ENCODE measurements around the gene CAPN14.

CAPN14 gene

GRCh38 chr2:31259075-31259474 lies 41.8 kb upstream of the CAPN14 start:
- no peak for DNase-seq (ENCODE audit: extremely low spot score)
- ChIA-PET CTCF (no interaction called here), POLR2A (no interaction called here)
- no peak for TF ChIP-seq BHLHE40 (IDR thresholded peaks at IDR 0.05; ENCODE audit: borderline replicate concordance)
- no peak for TF ChIP-seq TARDBP (IDR thresholded peaks at IDR 0.05)
- no peak for TF ChIP-seq ZNF384 (IDR thresholded peaks at IDR 0.05)
- no peak for TF ChIP-seq PKNOX1 (IDR thresholded peaks at IDR 0.05)
- TF ChIP-seq SUZ12 (IDR thresholded peaks at IDR 0.05): no peak
- TF ChIP-seq SP1 (IDR thresholded peaks at IDR 0.05): no peak
- no peak for TF ChIP-seq LEF1 (IDR thresholded peaks at IDR 0.05; ENCODE audit: borderline replicate concordance)
- TF ChIP-seq ELF4 (IDR thresholded peaks at IDR 0.05): no peak
- TF ChIP-seq FOXA1 (IDR thresholded peaks at IDR 0.05): no peak
- no peak for TF ChIP-seq FOXM1 (IDR thresholded peaks at IDR 0.05; ENCODE audit: borderline replicate concordance)
- no peak for TF ChIP-seq HDGF (IDR thresholded peaks at IDR 0.05; ENCODE audit: borderline replicate concordance)
- no peak for TF ChIP-seq NFRKB (IDR thresholded peaks at IDR 0.05)
- TF ChIP-seq FOXK2 (IDR thresholded peaks at IDR 0.05): no peak
- TF ChIP-seq ARNT (IDR thresholded peaks at IDR 0.05): no peak
- no peak for TF ChIP-seq CTBP1 (IDR thresholded peaks at IDR 0.05; ENCODE audit: borderline replicate concordance)
- no peak for TF ChIP-seq L3MBTL2 (conservative IDR thresholded peaks at IDR 0.05)

DNA sequence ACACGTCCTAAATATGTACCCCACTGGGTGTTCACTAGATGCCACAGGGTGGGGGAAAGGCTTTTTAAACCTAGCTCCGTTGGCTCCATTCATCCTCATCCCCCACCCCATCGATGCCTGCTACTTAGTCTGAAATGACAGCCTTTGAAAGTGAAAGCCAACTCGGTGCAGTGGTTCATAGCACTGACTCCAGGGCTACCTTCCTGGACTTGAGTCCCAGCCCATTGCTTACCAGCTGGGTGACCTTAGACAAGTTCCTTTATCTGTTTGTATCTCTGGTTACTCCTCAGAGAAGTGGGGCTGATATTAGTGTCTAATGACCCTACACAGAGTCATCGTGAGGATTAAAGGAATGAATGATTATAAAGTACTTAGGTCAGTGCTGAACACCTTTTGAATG lies 41.0 kb upstream of the CAPN14 start:
- POLR2A ChIA-PET: no interaction called here
- CTCF ChIA-PET: no interaction called here
- DNase-seq (ENCODE audit: extremely low spot score): no peak
- TF ChIP-seq BHLHE40 (IDR thresholded peaks at IDR 0.05; ENCODE audit: borderline replicate concordance) (no peak), ZNF384 (IDR thresholded peaks at IDR 0.05) (no peak), HDGF (IDR thresholded peaks at IDR 0.05; ENCODE audit: borderline replicate concordance) (no peak), ELF4 (IDR thresholded peaks at IDR 0.05) (no peak), FOXK2 (IDR thresholded peaks at IDR 0.05) (no peak), PKNOX1 (IDR thresholded peaks at IDR 0.05) (no peak), SP1 (IDR thresholded peaks at IDR 0.05) (no peak), SUZ12 (IDR thresholded peaks at IDR 0.05) (no peak), L3MBTL2 (conservative IDR thresholded peaks at IDR 0.05) (no peak)

GRCh38 chr2:31256611-31257382 lies 39.5 kb upstream of the CAPN14 start:
- no peak for DNase-seq (ENCODE audit: extremely low spot score)
- POLR2A ChIA-PET: no interaction called here
- CTCF ChIA-PET: interaction anchor here (1.0 kb wide), 1 partner anchor 78 kb away, joined by 3 read pairs; no protein-coding TSS in a partner anchor
- TF ChIP-seq TARDBP (IDR thresholded peaks at IDR 0.05): no peak
- TF ChIP-seq SP1 (IDR thresholded peaks at IDR 0.05): no peak
- TF ChIP-seq LEF1 (IDR thresholded peaks at IDR 0.05; ENCODE audit: borderline replicate concordance): no peak
- no peak for TF ChIP-seq SUZ12 (IDR thresholded peaks at IDR 0.05)

DNA sequence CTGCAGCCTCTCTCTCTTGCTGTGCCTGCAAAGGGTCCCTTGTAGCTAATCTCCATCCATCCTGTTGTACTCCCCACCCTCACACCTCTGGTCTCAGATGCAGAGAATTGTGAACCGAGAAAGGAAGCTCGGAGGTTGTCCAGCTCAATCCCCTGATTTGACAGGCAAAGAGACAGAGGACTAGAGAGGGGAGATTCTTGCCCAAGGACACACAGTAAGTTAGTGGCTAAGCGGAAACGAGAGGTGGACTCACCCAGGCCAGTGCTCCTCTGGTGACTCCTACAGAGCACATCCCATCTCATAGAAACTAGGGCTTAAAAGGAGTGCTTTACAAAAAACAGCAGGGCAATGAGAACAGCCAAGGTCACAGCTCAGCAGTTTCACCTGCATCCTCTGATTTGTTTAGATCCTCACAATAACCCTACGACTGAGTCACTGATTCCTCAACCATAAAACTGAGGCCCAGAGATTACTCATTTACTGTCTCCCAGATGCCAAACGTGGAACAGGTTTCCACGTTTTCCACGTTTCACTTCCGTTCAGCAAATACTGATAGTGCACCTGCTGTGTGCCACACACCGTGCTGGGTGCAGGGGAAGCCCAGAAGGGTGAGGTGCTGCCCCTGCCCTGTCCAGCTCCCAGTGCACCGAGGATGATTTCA lies 38.7 kb upstream of the CAPN14 start:
- CTCF ChIA-PET: interaction anchor here (1.0 kb wide), 1 partner anchor 79 kb away, joined by 3 read pairs; no protein-coding TSS in a partner anchor
- DNase-seq (ENCODE audit: extremely low spot score): no peak
- TF ChIP-seq FOXK2 (IDR thresholded peaks at IDR 0.05) (no peak), SUZ12 (IDR thresholded peaks at IDR 0.05) (no peak), FOXM1 (IDR thresholded peaks at IDR 0.05; ENCODE audit: borderline replicate concordance) (no peak), HDGF (IDR thresholded peaks at IDR 0.05; ENCODE audit: borderline replicate concordance) (no peak), FOXA1 (IDR thresholded peaks at IDR 0.05) (no peak), CTBP1 (IDR thresholded peaks at IDR 0.05; ENCODE audit: borderline replicate concordance) (no peak)
- POLR2A ChIA-PET: no interaction called here

- POLR2A ChIA-PET: no interaction called here
- CTCF ChIA-PET: no interaction called here
- TF ChIP-seq ARNT (IDR thresholded peaks at IDR 0.05): no peak
- TF ChIP-seq PKNOX1 (IDR thresholded peaks at IDR 0.05): no peak
- no peak for TF ChIP-seq SUZ12 (IDR thresholded peaks at IDR 0.05)
- TF ChIP-seq ZNF384 (IDR thresholded peaks at IDR 0.05): no peak
- no peak for TF ChIP-seq FOXM1 (IDR thresholded peaks at IDR 0.05; ENCODE audit: borderline replicate concordance)
- TF ChIP-seq TARDBP (IDR thresholded peaks at IDR 0.05): no peak
- no peak for TF ChIP-seq NFRKB (IDR thresholded peaks at IDR 0.05)
- TF ChIP-seq SP1 (IDR thresholded peaks at IDR 0.05): no peak
- no peak for TF ChIP-seq ELF4 (IDR thresholded peaks at IDR 0.05)
- TF ChIP-seq L3MBTL2 (conservative IDR thresholded peaks at IDR 0.05): no peak
- TF ChIP-seq FOXK2 (IDR thresholded peaks at IDR 0.05): no peak
- no peak for TF ChIP-seq LEF1 (IDR thresholded peaks at IDR 0.05; ENCODE audit: borderline replicate concordance)
- no peak for TF ChIP-seq CTBP1 (IDR thresholded peaks at IDR 0.05; ENCODE audit: borderline replicate concordance)
- TF ChIP-seq FOXA1 (IDR thresholded peaks at IDR 0.05): no peak
- no peak for TF ChIP-seq BHLHE40 (IDR thresholded peaks at IDR 0.05; ENCODE audit: borderline replicate concordance)
- TF ChIP-seq HDGF (IDR thresholded peaks at IDR 0.05; ENCODE audit: borderline replicate concordance): no peak
- no peak for DNase-seq (ENCODE audit: extremely low spot score)
Observed at GRCh38 chr2:31254237-31255203, 37.2 kb upstream of the CAPN14 start.
